Erythroblast (primary cell): ENCODE measurements around the gene PET100.

Experiments
- GATA1 ChIP-seq: IDR thresholded peaks from 2 replicates; pipeline ENCODE4 v1.6.1; 2011; ENCODE audit warnings: low read depth, mild to moderate bottlenecking, control low read depth, low read length, moderate library complexity
- POLR2A ChIP-seq: IDR thresholded peaks from 2 replicates; pipeline ENCODE4 v1.6.1; 2011; ENCODE audit warnings: mild to moderate bottlenecking, low read length

- TF ChIP-seq POLR2A (no peak), GATA1 (no peak)
Measured at GRCh38 chr19:7627166-7627565, 2.4 kb upstream of the PET100 start.
